Keratinocyte (primary cell): Measurements from ENCODE around the gene A2ML1.

Experiments used
- EZH2 ChIP-seq: IDR thresholded peaks from one replicate; pipeline ENCODE4 v1.6.1; 2012; ENCODE audit warnings: inconsistent platforms, mild to moderate bottlenecking, low read length, moderate library complexity
- TF ChIP-seq, protein P1 (sequence below), 3 experiments: IDR thresholded peaks in 1 of 3; conservative IDR thresholded peaks in 1 of 3; optimal IDR thresholded peaks in 1 of 3; 2 replicates in 2 of 3; 3 replicates in 1 of 3; pipeline versions ENCODE3 to v1.5.1; 2011; ENCODE audit warnings: low read length in 3 of 3, mild to moderate bottlenecking in 3 of 3, moderate library complexity in 2 of 3, control low read depth in 1 of 3, inconsistent platforms in 1 of 3; ENCODE audit not compliant: insufficient read depth in 2 of 3; ENCODE audit errors: extremely low read depth in 1 of 3

GRCh38 chr12:8916154-8916553 lies 93.7 kb downstream of the A2ML1 start:
- TF ChIP-seq EZH2: no peak
- TF ChIP-seq, protein P1, sequence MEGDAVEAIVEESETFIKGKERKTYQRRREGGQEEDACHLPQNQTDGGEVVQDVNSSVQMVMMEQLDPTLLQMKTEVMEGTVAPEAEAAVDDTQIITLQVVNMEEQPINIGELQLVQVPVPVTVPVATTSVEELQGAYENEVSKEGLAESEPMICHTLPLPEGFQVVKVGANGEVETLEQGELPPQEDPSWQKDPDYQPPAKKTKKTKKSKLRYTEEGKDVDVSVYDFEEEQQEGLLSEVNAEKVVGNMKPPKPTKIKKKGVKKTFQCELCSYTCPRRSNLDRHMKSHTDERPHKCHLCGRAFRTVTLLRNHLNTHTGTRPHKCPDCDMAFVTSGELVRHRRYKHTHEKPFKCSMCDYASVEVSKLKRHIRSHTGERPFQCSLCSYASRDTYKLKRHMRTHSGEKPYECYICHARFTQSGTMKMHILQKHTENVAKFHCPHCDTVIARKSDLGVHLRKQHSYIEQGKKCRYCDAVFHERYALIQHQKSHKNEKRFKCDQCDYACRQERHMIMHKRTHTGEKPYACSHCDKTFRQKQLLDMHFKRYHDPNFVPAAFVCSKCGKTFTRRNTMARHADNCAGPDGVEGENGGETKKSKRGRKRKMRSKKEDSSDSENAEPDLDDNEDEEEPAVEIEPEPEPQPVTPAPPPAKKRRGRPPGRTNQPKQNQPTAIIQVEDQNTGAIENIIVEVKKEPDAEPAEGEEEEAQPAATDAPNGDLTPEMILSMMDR (optimal IDR thresholded peaks at IDR 0.05 in 1 of 3, IDR thresholded peaks at IDR 0.05 in 1 of 3, conservative IDR thresholded peaks at IDR 0.05 in 1 of 3; ENCODE audit: extremely low read depth in 1 of 3, insufficient read depth in 2 of 3, low read length in 3 of 3): no peak
